Parathyroid adenoma (tissue), 2 donors: Measurements from ENCODE around the gene OCA2.

ENCODE experiments used
- H2AFZ ChIP-seq: fragments of 300-600 bp; sonication (generic); one replicate; pipeline ENCODE4 v1.7.0; 2017; ENCODE audit warnings: antibody characterized with exemption, mild to moderate bottlenecking
- H3K27ac ChIP-seq: fragments of 300-600 bp; sonication (generic); one replicate; pipeline ENCODE4 v1.7.0; 2017
- H3K27me3 ChIP-seq: fragments of 300-600 bp; sonication (generic); one replicate; pipeline ENCODE4 v1.7.0; 2017; ENCODE audit warnings: low read length; ENCODE audit not compliant: control insufficient read depth, insufficient read depth
- H3K36me3 ChIP-seq: fragments of 300-600 bp; sonication (generic); one replicate; pipeline ENCODE4 v1.7.0; 2017; ENCODE audit warnings: low read length; ENCODE audit not compliant: control insufficient read depth, insufficient read depth
- H3K4me1 ChIP-seq: fragments of 300-600 bp; sonication (generic); one replicate; pipeline ENCODE4 v1.7.0; 2017; ENCODE audit warnings: control low read depth
- H3K4me2 ChIP-seq: fragments of 300-600 bp; sonication (generic); one replicate; pipeline ENCODE4 v1.7.0; 2017; ENCODE audit warnings: low read length
- H3K4me3 ChIP-seq: fragments of 300-600 bp; sonication (generic); one replicate; pipeline ENCODE4 v1.7.0; 2017; ENCODE audit warnings: low read depth, low read length
- H3K79me2 ChIP-seq: fragments of 300-600 bp; sonication (generic); one replicate; pipeline ENCODE4 v1.7.0; 2017; ENCODE audit warnings: control low read depth
- H3K9ac ChIP-seq: fragments of 300-600 bp; sonication (generic); one replicate; pipeline ENCODE4 v1.7.0; 2017; ENCODE audit warnings: mild to moderate bottlenecking
- H3K9me3 ChIP-seq: fragments of 300-600 bp; sonication (generic); one replicate; pipeline ENCODE4 v1.7.0; 2017; ENCODE audit warnings: low read length; ENCODE audit not compliant: control insufficient read depth
- CTCF ChIP-seq: fragments of 300-600 bp; sonication (generic); IDR thresholded peaks from one replicate; pipeline ENCODE4 v1.7.0; 2017; ENCODE audit warnings: antibody characterized with exemption, mild to moderate bottlenecking
- donor health status: primary hyperparathyroidism.

Gene OCA2

GRCh38 chr15:28115871-28116270, 16.8 kb upstream of the OCA2 start:
- Histone ChIP-seq H3K4me2 (no peak overlapping the region), H3K4me3 (no peak overlapping the region), H3K79me2 (no peaks in the 10 kb centered on the region), H3K4me1 (no peaks in the 10 kb centered on the region), H3K9ac (no peak overlapping the region), H3K9me3 (no peaks in the 10 kb centered on the region), H3K27me3 (no peaks in the 10 kb centered on the region), H2AFZ (no peak overlapping the region), H3K36me3 (no peaks in the 10 kb centered on the region), H3K27ac (no peak overlapping the region)
- TF ChIP-seq CTCF, result no peak

- Histone ChIP-seq H3K79me2 (no peaks in the 10 kb centered on the region), H3K4me2 (no peak overlapping the region), H2AFZ (no peak overlapping the region), H3K36me3 (no peaks in the 10 kb centered on the region), H3K27me3 (no peaks in the 10 kb centered on the region), H3K27ac (no peak overlapping the region), H3K9ac (no peak overlapping the region), H3K4me1 (no peaks in the 10 kb centered on the region), H3K9me3 (no peaks in the 10 kb centered on the region), H3K4me3 (no peak overlapping the region)
- TF ChIP-seq CTCF, result no peak
Observed at GRCh38 chr15:28114721-28115622, 15.9 kb upstream of the OCA2 start.

GRCh38 chr15:28114114-28114455, 15.0 kb upstream of the OCA2 start:
- no peak overlapping the region for H2AFZ ChIP-seq
- H3K9ac ChIP-seq, result no peak overlapping the region
- no peak overlapping the region for H3K4me3 ChIP-seq
- H3K27ac ChIP-seq, result no peak overlapping the region
- H3K27me3 ChIP-seq, result no peaks in the 10 kb centered on the region
- H3K9me3 ChIP-seq, result no peaks in the 10 kb centered on the region
- H3K79me2 ChIP-seq, result no peaks in the 10 kb centered on the region
- no peak for TF ChIP-seq CTCF
- H3K4me2 ChIP-seq, result no peak overlapping the region
- H3K4me1 ChIP-seq, result no peaks in the 10 kb centered on the region
- no peaks in the 10 kb centered on the region for H3K36me3 ChIP-seq

GRCh38 chr15:28113394-28114113, 14.4 kb upstream of the OCA2 start:
- no peak for TF ChIP-seq CTCF
- H3K27me3 ChIP-seq, result no peaks in the 10 kb centered on the region
- no peak overlapping the region for H3K9ac ChIP-seq
- H2AFZ ChIP-seq, result no peak overlapping the region
- no peaks in the 10 kb centered on the region for H3K4me1 ChIP-seq
- no peaks in the 10 kb centered on the region for H3K36me3 ChIP-seq
- no peak overlapping the region for H3K27ac ChIP-seq
- H3K4me2 ChIP-seq, result no peak overlapping the region
- H3K79me2 ChIP-seq, result no peaks in the 10 kb centered on the region
- no peaks in the 10 kb centered on the region for H3K9me3 ChIP-seq
- H3K4me3 ChIP-seq, result no peak overlapping the region
